Epithelial cell of proximal tubule (primary cell): ENCODE measurements around the gene BRINP2. TPM values are rescaled to one million over a fixed set of nuclear protein-coding genes. Genes with fewer than 3 reads are reported as not detected.

Experiments used
- DNase-seq: peaks from one replicate; pipeline ENCODE4 v3.0.0-alpha.2; 2011; ENCODE audit warnings: low read depth
- H3K4me3 ChIP-seq: 2 replicates; pipeline ENCODE4 v1.5.1; 2011; ENCODE audit warnings: low read depth, mild to moderate bottlenecking, low read length
- total RNA-seq: library from RNA; depleted of rRNA; stranded (reverse); fragments of >200 nt; gene quantifications from 2 replicates; pipeline ENCODE4 v1.2.3, GENCODE V29; 2015
- TF ChIP-seq, protein P1 (sequence below): conservative IDR thresholded peaks from 2 replicates; pipeline ENCODE4 v1.5.1; 2012; ENCODE audit warnings: low read depth, mild to moderate bottlenecking, low read length

The BRINP2 gene, protein sequence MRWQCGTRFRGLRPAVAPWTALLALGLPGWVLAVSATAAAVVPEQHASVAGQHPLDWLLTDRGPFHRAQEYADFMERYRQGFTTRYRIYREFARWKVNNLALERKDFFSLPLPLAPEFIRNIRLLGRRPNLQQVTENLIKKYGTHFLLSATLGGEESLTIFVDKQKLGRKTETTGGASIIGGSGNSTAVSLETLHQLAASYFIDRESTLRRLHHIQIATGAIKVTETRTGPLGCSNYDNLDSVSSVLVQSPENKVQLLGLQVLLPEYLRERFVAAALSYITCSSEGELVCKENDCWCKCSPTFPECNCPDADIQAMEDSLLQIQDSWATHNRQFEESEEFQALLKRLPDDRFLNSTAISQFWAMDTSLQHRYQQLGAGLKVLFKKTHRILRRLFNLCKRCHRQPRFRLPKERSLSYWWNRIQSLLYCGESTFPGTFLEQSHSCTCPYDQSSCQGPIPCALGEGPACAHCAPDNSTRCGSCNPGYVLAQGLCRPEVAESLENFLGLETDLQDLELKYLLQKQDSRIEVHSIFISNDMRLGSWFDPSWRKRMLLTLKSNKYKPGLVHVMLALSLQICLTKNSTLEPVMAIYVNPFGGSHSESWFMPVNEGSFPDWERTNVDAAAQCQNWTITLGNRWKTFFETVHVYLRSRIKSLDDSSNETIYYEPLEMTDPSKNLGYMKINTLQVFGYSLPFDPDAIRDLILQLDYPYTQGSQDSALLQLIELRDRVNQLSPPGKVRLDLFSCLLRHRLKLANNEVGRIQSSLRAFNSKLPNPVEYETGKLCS
- total RNA-seq = 0.14 TPM in 1 of 2 replicates, not detected in the other

DNA sequence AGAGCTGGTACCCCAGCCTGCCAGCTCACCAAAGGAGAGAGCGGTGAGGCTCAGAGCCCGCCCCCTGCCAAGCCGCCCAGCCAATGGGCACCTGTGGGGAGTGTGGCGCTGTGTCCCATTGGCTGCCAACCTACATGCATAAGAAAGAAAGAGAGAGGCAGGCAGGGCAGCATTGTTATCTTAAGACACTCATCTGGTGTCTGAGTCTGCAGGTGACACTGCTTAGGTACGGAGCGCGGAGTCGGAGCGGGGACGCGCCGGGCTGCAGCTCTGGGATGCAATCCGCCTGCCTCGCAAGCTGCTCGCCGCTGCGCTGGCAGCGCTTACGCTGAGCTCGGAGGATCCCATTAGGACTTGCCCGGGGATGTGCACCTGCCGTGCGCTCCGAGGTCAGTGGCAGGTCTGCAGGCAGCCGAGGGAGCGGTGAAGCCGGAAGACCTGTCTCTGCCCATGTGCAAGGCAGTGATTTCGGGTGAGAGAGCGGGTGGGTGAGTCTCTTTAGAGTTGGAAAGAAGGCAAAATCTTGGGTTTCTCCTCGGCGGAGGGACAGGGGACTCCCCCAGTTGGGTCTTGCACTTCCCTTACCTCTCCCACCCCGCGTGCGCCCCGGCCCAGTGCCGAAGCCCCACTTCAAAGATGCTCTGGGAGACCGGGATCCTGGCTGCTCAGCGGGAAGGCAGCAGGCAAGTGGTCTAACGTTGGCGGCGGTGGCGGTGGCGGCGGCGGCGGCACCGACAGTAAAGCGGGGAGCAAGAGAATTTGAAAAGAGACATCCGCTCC is at the start of gene BRINP2:
Gene BRINP2, plus strand, starts transcription at position 203 of the 780 bp plus-strand sequence. CDS start 58,919 bp downstream, outside the sequence.
- H3K4me3 ChIP-seq = peak within 1 kb of the TSS; percentile 48
- TF ChIP-seq, protein P1, sequence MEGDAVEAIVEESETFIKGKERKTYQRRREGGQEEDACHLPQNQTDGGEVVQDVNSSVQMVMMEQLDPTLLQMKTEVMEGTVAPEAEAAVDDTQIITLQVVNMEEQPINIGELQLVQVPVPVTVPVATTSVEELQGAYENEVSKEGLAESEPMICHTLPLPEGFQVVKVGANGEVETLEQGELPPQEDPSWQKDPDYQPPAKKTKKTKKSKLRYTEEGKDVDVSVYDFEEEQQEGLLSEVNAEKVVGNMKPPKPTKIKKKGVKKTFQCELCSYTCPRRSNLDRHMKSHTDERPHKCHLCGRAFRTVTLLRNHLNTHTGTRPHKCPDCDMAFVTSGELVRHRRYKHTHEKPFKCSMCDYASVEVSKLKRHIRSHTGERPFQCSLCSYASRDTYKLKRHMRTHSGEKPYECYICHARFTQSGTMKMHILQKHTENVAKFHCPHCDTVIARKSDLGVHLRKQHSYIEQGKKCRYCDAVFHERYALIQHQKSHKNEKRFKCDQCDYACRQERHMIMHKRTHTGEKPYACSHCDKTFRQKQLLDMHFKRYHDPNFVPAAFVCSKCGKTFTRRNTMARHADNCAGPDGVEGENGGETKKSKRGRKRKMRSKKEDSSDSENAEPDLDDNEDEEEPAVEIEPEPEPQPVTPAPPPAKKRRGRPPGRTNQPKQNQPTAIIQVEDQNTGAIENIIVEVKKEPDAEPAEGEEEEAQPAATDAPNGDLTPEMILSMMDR = no peak
- DNase-seq = no peak

DNA sequence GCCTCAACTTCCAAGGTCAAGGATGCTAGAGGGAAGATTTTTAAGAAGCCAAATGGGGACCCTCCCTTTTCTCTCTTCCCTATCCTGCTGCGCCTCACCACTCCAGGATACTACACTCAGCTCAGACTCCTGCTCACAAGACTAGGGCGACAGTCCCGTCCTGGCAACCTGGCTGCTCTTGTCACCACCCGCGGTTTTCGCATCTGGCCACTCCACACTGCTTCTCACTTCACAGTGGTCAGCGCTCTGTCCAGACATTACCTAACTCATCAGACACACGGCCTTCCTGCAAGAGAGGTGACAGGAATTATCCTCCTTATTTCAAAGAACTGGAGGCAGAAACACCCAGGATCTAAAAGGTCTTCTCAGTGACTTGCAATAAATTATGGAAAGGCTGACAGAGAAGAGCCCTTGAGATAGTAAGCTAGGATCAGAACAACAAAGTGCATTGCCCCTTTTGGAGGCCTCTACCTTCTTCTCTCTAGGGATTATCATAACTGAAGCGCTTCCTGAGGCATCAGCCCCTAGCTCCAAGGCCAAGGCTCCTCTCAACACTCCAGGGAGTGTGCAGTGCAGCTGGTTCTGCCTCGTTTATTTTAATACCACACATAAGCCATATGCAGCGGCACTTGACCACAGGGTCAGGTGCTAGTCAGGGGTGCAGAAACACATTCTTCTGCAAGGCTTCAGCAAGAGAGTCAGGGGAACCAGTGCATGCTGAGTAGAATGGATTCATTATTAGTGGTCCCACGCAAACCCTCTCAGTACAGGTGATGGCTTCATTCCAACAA is 48.1 kb upstream of the BRINP2 start:
- TF ChIP-seq, protein P1 = no peak
- H3K4me3 ChIP-seq = no peak overlapping the region
- no peak for DNase-seq

DNA sequence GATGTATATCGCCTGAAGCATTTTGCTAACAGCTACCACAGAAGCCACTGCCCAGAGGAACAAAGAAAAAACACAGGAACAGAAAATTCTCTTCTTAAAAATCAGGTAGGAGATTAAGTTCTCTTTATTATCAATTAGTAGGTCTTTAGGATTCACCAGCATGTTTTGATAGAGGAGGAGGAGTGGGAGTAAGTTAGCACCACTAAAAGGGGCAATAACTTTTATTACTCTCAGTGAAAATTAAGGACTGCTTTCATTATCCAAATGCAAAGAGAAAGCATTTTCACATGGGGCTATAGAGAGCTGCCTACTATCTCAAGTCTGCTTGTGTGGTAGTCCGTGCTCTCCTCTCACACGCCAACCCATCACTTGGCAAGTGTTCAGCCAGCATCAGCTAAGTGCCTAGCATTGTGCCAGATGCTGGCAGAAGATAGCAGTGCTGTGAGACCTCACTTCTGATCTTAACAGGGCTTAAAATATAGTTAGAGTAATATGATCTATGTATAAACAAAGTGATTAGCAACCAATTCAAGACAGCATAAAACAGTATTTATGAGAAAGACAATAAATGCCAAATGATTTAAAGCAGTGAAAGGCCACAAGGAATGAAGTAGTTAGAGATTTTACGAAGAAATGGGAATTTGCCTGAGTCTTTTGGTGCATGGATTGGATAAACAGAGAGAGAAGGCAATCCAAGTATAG is 46.0 kb upstream of the BRINP2 start:
- no peak for DNase-seq
- TF ChIP-seq, protein P1 = no peak
- H3K4me3 ChIP-seq = no peak overlapping the region

DNA sequence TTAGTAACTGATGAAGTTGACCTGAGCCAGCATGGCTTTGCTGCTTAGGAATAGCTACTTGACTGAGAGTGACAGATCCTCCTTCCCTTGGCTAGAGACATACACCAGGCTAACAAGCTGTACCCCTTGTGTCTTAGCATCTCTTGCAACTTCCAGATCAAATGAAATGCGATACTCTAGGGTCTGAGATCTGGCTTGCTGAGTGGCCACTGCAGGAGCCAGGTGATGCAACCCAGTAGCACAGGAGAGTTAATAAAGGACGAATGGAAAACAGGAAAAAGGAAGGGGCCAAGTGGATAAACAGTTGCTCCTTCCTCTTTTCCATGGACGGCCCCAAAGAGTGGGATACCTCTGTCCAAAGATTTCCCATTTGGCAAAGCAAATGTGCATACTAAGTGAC is 44.5 kb upstream of the BRINP2 start:
- no peak for DNase-seq

DNA sequence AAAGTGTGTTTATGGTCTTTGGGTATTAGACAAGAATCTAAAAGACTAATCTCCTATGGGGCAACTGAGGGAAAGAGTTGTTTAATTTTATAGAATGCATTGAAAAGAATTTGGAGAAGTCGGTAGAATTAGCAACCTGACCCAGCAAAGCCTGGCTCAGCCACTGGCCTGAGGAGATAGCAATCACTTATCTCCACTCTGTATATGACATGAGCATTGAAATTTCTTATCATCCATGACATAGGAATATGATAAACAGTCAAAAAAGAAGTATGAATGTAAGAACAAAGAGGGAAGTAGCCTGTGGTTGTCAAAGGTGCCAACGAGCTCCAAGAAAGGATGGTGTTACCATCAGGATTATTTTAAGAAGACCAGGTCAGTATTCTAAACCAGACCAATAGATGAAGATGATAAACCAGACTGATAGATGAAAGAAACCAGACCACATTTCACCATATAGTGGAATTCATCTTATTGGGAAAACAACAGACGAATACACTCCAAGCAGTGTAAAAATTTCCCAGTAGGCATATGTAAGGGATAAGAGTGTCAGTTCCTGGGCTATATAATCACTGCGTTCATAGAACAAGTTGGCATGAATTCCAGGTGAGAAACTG is 42.0 kb upstream of the BRINP2 start:
- DNase-seq = no peak
- TF ChIP-seq, protein P1 = no peak
- H3K4me3 ChIP-seq = no peak overlapping the region

More for the DNA sequence above, 44.5 kb upstream of the BRINP2 start:
- no peak overlapping the region for H3K4me3 ChIP-seq
- TF ChIP-seq, protein P1 = no peak
